K562 (cell line): ENCODE results near the gene HTR6. TPM values are rescaled to one million over a fixed set of nuclear protein-coding genes. Genes with fewer than 3 reads are reported as not detected.

ENCODE experiments used
- E2F8 ChIP-seq: fragments of 450-650 bp; IDR thresholded peaks from 2 replicates; pipeline ENCODE4 v1.7.1; 2018; ENCODE audit warnings: mild to moderate bottlenecking, low read depth; ENCODE audit not compliant: partially characterized antibody
- MAFK ChIP-seq: IDR thresholded peaks from 2 replicates; pipeline ENCODE4 v1.6.1; 2011; ENCODE audit warnings: low read length, improper control_type of control experiment
- SMARCC2 ChIP-seq: fragments of 450-650 bp; IDR thresholded peaks from 2 replicates; pipeline ENCODE4 v1.6.1; 2017; ENCODE audit warnings: antibody characterized with exemption, moderate library complexity, mild to moderate bottlenecking, low read depth
- TCF7 ChIP-seq: sonication (generic); IDR thresholded peaks from 2 replicates; pipeline ENCODE4 v1.6.1; 2016; ENCODE audit warnings: antibody characterized with exemption, borderline replicate concordance
- YY1 ChIP-seq, 3 experiments: IDR thresholded peaks; 2 replicates each; pipeline ENCODE4 v1.6.1; 2011; ENCODE audit warnings: low read length in 2 of 3, mild to moderate bottlenecking in 2 of 3, moderate library complexity in 2 of 3, borderline replicate concordance in 1 of 3, control low read depth in 1 of 3, low read depth in 1 of 3; ENCODE audit not compliant: insufficient read depth in 3 of 3, insufficient replicate concordance in 2 of 3, control insufficient read depth in 1 of 3, insufficient read length in 1 of 3; ENCODE audit errors: extremely low read depth in 1 of 3
- ZBTB26 ChIP-seq: fragments of 450-650 bp; formaldehyde crosslinking; IDR thresholded peaks from 2 replicates; pipeline ENCODE4 v1.4.0; 2022; ENCODE audit warnings: missing genetic modification characterization
- polyA plus RNA-seq, 8 experiments: library from polyadenylated mRNA; depleted of rRNA in 4 of 8; stranded (reverse) in 5 of 8; unstranded in 3 of 8; fragments of >200 nt; fragmentation: Nextera tagmentation in 2 of 8; fragmentation: Illumina TruSeq in 1 of 8; extraction: Ambion mirVana in 2 of 8; extraction: Trizol in 1 of 8; gene quantifications; 2 replicates each; pipeline versions ENCODE4 v1.2.1 to v1.2.3, GENCODE V29; 2011 to 2014; ENCODE audit warnings: inconsistent platforms in 1 of 8, missing spikeins in 1 of 8
- total RNA-seq, 7 experiments: library from RNA; depleted of rRNA in 6 of 7; stranded (reverse); fragments of >200 nt in 6 of 7; fragmentation: Illumina TruSeq in 2 of 7; extraction: Trizol in 2 of 7; gene quantifications; 2 replicates each; pipeline versions ENCODE4 v1.2.1 to v1.2.3, GENCODE V29; 2011 to 2021; ENCODE audit warnings: low replicate concordance in 1 of 7

Gene HTR6
- total and polyA plus RNA-seq, 9 of the 15 experiments (the other 6 are each of a cell fraction or from before 2014, with no cell fraction given) = not detected

DNA sequence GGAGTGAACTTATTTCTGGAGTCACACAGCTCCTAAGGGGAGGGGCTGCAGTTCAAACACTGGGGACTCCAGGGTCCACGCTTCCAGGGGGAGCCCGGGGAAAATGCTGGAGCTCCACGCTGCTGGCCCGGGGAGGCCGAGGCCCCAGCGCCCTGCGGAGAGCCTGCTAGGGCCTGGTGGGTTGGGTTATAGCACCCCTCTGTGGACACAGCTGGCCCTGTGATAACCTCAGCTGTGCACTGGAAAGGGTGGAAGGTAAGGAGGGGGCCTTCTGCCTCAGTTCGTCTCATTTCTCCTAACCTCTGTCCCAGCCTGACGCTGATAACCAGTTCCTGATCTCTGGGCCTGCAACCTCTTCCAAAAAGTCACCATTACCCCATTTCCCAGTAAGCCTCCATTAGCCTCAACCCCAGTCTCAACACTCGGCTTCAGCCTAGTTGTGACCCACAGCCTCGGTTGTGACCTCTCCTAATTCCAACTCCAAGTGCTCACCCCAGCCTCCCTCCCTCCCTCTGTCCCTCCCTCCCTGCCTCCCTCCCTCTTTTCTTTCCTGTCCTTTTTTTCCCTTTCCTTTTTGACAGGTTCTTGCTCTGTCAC, 13.4 kb upstream of the HTR6 start (continued):
- TF ChIP-seq E2F8 (no peak), YY1 (IDR thresholded peaks at IDR 0.05; ENCODE audit: borderline replicate concordance in 1 of 3, control insufficient read depth in 1 of 3, extremely low read depth in 1 of 3, insufficient read depth in 3 of 3, insufficient read length in 1 of 3, insufficient replicate concordance in 2 of 3, low read depth in 1 of 3, low read length in 2 of 3) (peak in 1 of 3 experiments; percentile 41), TCF7 (no peak), SMARCC2 (no peak), ZBTB26 (CRISPR knock-in tag) (0 out of 2 replicates have a peak, but pooled peaks have one; percentile 45), MAFK (0 out of 2 replicates have a peak, but pooled peaks have one; percentile 12)
